ENCODE results near the gene OR10A4. TPM values are rescaled to one million over a fixed set of nuclear protein-coding genes. Genes with fewer than 3 reads are reported as not detected.
"Not testable (repeated sequence)": the region's sequence is repeated elsewhere in the genome, so short reads cannot be mapped to it uniquely, and the experiment has no call there.

Gene OR10A4
- total RNA-seq, 1 donor from 2014 or later, result not detected

- TF ChIP-seq CTCF (IDR thresholded peaks at IDR 0.05), result no peak
Observed at GRCh38 chr11:6900327-6900999, 24.0 kb downstream of the OR10A4 start.

DNA sequence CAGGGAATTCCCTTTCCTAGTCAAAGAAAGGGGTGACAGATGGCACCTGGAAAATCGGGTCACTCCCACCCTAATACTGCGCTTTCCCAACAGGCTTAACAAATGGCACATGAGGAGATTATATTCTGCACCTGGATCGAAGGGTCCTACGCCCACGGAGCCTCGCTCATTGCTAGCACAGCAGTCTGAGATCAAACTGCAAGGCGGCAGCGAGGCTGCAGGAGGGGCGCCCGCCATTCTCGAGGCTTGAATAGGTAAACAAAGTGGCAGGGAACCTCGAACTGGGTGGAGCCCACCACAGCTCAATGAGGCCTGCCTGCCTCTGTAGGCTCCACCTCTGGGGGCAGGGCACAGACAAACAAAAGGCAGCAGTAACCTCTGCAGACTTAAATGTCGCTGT lies 28.4 kb downstream of the OR10A4 start:
- DNase-seq; H3K36me3 ChIP-seq; intact Hi-C loops (cut with DNase I); H3K4me1 ChIP-seq; H3K27me3 ChIP-seq (ENCODE audit: low read depth); H3K27ac ChIP-seq; ATAC-seq; H3K9me3 ChIP-seq; H3K4me3 ChIP-seq: not testable (repeated sequence)

More at GRCh38 chr11:6900327-6900999, 24.0 kb downstream of the OR10A4 start:
- Histone ChIP-seq H3K36me3 (no peaks in the 10 kb centered on the region), H3K9me3 (no peaks in the 10 kb centered on the region), H3K4me3 (no peak overlapping the region), H3K27ac (no peak overlapping the region), H3K27me3 (ENCODE audit: low read depth) (no peaks in the 10 kb centered on the region), H3K4me1 (no peaks in the 10 kb centered on the region)
- DNase-seq (no peak), ATAC-seq (no peak)
- intact Hi-C loops (cut with DNase I), result no loop called here

DNA sequence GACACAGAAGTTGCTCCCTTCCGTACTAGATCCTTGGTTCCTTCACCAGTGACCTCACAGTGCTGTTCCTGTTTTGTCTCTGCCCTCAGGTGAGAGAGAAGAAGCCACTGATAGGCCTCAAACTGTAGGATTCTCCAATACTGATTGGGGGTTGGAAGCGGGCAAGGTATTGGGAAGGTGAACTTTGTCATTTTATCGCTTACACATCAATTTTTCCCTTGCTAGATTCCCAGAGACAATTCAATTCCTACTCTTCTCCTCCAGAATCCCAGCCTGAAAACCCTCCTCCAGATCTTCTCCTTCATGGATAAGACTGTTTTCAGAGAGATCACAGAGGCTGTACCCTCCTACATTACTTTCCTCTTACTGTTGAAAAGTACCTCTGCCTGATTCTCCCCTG lies 35.0 kb downstream of the OR10A4 start:
- ATAC-seq (no peak), DNase-seq (no peak)
- Histone ChIP-seq H3K9me3 (no peaks in the 10 kb centered on the region), H3K27ac (no peak overlapping the region), H3K4me1 (no peaks in the 10 kb centered on the region), H3K36me3 (no peaks in the 10 kb centered on the region), H3K27me3 (ENCODE audit: low read depth) (no peaks in the 10 kb centered on the region), H3K4me3 (no peak overlapping the region)
- TF ChIP-seq CTCF (IDR thresholded peaks at IDR 0.05), result no peak
- intact Hi-C loops (cut with DNase I), result no loop called here

DNA sequence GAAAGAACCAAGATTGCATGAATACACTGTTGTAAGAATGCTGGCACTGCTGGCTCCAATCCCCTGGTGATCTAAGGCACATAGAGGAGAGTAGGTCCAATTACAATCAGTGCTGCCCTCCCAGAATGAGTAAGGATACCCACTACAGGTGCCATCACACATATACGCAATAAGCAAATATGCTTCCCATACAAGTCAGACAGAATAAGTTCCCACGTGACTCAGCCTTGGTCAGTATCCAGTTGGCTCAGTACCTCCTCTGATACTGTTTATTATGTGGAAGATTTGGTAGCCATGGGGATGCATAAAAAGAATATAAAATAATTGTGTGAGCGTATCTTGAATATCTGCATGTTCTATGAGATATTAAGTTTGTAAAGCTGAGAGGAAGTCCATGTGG lies 35.5 kb downstream of the OR10A4 start:
- no peak for ATAC-seq
- H3K4me3 ChIP-seq, result no peak overlapping the region
- no peaks in the 10 kb centered on the region for H3K9me3 ChIP-seq
- no peaks in the 10 kb centered on the region for H3K4me1 ChIP-seq
- DNase-seq, result no peak
- H3K27ac ChIP-seq, result no peak overlapping the region
- no peaks in the 10 kb centered on the region for H3K27me3 ChIP-seq (ENCODE audit: low read depth)
- no peak for TF ChIP-seq CTCF (IDR thresholded peaks at IDR 0.05)
- intact Hi-C loops (cut with DNase I), result no loop called here
- H3K36me3 ChIP-seq, result no peaks in the 10 kb centered on the region

- Histone ChIP-seq H3K36me3 (no peaks in the 10 kb centered on the region), H3K4me3 (no peak overlapping the region), H3K27me3 (ENCODE audit: low read depth) (no peaks in the 10 kb centered on the region), H3K4me1 (no peaks in the 10 kb centered on the region), H3K9me3 (no peaks in the 10 kb centered on the region), H3K27ac (no peak overlapping the region)
- TF ChIP-seq CTCF (IDR thresholded peaks at IDR 0.05), result no peak
- ATAC-seq (no peak), DNase-seq (no peak)
- intact Hi-C loops (cut with DNase I), result no loop called here
Observed at GRCh38 chr11:6919698-6920097, 43.3 kb downstream of the OR10A4 start.

DNA sequence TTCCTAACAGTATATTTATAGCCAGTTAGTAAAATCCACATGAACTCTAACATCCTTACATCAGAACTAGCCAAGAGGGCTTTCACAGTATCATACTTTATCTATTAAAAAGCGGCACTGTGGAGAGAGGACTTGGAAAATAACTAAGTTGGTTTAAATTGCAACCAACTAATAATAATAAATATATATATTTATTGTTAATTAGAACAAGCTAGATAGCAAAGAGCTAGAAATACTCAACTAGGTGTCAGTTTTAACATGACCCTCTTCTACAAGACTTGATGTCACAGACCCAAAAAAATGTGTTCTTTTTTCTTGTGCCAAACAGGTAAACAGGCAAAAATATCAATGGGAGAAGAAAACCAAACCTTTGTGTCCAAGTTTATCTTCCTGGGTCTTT lies 44.3 kb downstream of the OR10A4 start, which contains the start of gene OR2D3:
OR2D3 (plus strand) TSS at position 301 of the 400 bp plus-strand sequence; CDS start at position 301, 0 bp downstream.
- Histone ChIP-seq H3K9me3 (no peaks in the 10 kb centered on the region), H3K4me1 (no peaks in the 10 kb centered on the region), H3K27me3 (ENCODE audit: low read depth) (no peaks in the 10 kb centered on the region), H3K4me3 (no peak within 1 kb of the TSS), H3K27ac (no peak within 1 kb of the TSS), H3K36me3 (no peaks in the 10 kb centered on the region)
- ATAC-seq (no peak), DNase-seq (no peak)
- intact Hi-C loops (cut with DNase I), result no loop called here
- TF ChIP-seq CTCF (IDR thresholded peaks at IDR 0.05), result no peak

Measured in lower lobe of right lung (tissue), 2 donors.